Thyroid gland (tissue), 4 donors: ENCODE results near the gene CYP24A1.

Source experiments
- POLR2A ChIP-seq, 2 donors: fragments of 450-650 bp; IDR thresholded peaks; one replicate each; pipeline ENCODE4 v1.6.1; 2017; ENCODE audit warnings: antibody characterized with exemption in 2 of 2, mild to moderate bottlenecking in 2 of 2, moderate library complexity in 1 of 2
- TF ChIP-seq, protein P1 (sequence below), 6 experiments: fragments of 200-600 bp in 3 of 6; fragments of 450-650 bp in 3 of 6; sonication (generic) in 3 of 6; IDR thresholded peaks; one replicate each; pipeline ENCODE4 v1.5.1; 2016 to 2019; ENCODE audit warnings: antibody characterized with exemption in 6 of 6, mild to moderate bottlenecking in 2 of 6, inconsistent platforms in 1 of 6, moderate library complexity in 1 of 6

DNA sequence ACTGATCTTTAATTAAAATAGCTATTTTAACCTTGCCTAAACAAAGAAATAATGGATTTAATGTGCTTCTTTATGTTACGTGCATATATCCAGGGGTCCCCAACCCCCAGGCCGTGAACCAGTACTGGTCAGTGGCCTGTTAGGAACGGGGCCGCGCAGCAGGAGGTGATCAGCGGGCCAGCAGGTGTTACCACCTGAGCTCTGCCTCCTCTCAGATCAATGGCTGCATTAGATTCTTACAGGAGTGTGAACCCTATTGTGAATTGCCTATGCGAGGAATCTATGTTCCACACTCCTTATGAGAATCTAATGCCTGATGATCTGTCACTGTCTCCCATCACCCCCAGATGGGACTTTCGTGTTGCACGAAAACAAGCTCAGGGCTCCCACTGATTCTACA lies 8.8 kb downstream of the CYP24A1 start:
- TF ChIP-seq, protein P1, sequence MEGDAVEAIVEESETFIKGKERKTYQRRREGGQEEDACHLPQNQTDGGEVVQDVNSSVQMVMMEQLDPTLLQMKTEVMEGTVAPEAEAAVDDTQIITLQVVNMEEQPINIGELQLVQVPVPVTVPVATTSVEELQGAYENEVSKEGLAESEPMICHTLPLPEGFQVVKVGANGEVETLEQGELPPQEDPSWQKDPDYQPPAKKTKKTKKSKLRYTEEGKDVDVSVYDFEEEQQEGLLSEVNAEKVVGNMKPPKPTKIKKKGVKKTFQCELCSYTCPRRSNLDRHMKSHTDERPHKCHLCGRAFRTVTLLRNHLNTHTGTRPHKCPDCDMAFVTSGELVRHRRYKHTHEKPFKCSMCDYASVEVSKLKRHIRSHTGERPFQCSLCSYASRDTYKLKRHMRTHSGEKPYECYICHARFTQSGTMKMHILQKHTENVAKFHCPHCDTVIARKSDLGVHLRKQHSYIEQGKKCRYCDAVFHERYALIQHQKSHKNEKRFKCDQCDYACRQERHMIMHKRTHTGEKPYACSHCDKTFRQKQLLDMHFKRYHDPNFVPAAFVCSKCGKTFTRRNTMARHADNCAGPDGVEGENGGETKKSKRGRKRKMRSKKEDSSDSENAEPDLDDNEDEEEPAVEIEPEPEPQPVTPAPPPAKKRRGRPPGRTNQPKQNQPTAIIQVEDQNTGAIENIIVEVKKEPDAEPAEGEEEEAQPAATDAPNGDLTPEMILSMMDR (IDR thresholded peaks at IDR 0.05) = no peak
- no peak for TF ChIP-seq POLR2A (IDR thresholded peaks at IDR 0.05)
